Activated CD8-positive, alpha-beta T cell treated with anti-CD3 and anti-CD28 coated beads, Interleukin-2, amount 10 ng/mL, durations not matched to agents 7 days and 5 days (primary cell): ENCODE data around the gene YJU2. TPM values are rescaled to one million over a fixed set of nuclear protein-coding genes. Genes with fewer than 3 reads are reported as not detected.
"Not testable (repeated sequence)": the region's sequence is repeated elsewhere in the genome, so short reads cannot be mapped to it uniquely, and the experiment has no call there.

Experiments used
- ATAC-seq: fragments of 150-1000 bp; cut with Tn5 transposase; one replicate; pipeline ENCODE4 v1.10.0; 2021; ENCODE audit warnings: moderate library complexity
- CTCF ChIA-PET: fragments of 350-600 bp; sonication (Branson Sonifier 250); formaldehyde crosslinking; loops from one replicate; lab custom pipeline; 2021; ENCODE audit warnings: antibody characterized with exemption; lab: Charles Lee
- POLR2A ChIA-PET: fragments of 350-600 bp; sonication (Branson Sonifier 250); formaldehyde crosslinking; loops from one replicate; lab custom pipeline; 2021; ENCODE audit warnings: antibody characterized with exemption; lab: Charles Lee
- DNase-seq: peaks from one replicate; pipeline ENCODE4 v3.0.0-alpha.2; 2020
- H3K27ac Mint-ChIP-seq: one replicate; pipeline ENCODE4 v1.8.0; 2021; ENCODE audit warnings: mild to moderate bottlenecking, mixed read lengths
- H3K27me3 Mint-ChIP-seq: one replicate; pipeline ENCODE4 v1.8.0; 2021; ENCODE audit warnings: low read depth, mixed read lengths
- H3K36me3 Mint-ChIP-seq: one replicate; pipeline ENCODE4 v1.8.0; 2021; ENCODE audit warnings: low read depth, mixed read lengths
- H3K4me1 Mint-ChIP-seq: one replicate; pipeline ENCODE4 v1.8.0; 2021; ENCODE audit warnings: low read depth, mixed read lengths
- H3K4me3 Mint-ChIP-seq: one replicate; pipeline ENCODE4 v1.8.0; 2021; ENCODE audit warnings: mild to moderate bottlenecking, mixed read lengths
- H3K9me3 Mint-ChIP-seq: one replicate; pipeline ENCODE4 v1.8.0; 2022; ENCODE audit warnings: mixed read lengths; ENCODE audit not compliant: insufficient read depth
- total RNA-seq, 2 experiments: library from RNA; stranded (reverse); gene quantifications; one replicate each; pipeline ENCODE4 v1.2.3, GENCODE V29; 2021

The YJU2 gene
- total RNA-seq, 2 experiments from 2014 or later: 24.8 to 26.1 TPM

GRCh38 chr19:4274321-4274686 lies 27.4 kb downstream of the YJU2 start:
- ATAC-seq: not testable (repeated sequence)

DNA sequence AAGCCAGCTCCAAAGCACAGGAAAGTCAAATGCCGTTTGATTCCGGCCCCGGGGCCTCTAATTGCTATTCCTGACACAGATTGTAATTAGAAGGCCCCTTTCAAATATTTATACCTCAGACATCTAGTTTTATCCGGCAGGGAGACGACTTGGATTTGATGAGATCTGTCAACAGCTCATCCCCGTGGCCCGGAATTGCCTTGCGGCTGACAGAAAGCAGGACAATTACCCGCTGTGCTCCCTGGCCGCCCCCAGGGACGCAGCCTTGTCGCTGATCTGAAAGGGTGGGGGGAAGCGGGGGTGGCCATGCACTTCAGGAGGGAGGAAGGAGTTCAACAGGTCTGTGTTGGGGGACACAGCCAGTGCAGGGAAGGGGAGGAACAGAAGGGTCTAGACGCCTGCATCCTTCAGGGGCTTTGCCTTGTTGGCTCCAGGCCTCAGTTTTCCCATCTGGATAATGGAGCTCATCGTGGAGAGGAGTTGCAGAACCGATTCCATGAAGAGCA lies 30.4 kb downstream of the YJU2 start:
- Mint-ChIP-seq H3K4me1 (peaks cover 10% of the 10 kb centered on the region), H3K27me3 (peaks cover 20% of the 10 kb centered on the region), H3K36me3 (peaks cover 3% of the 10 kb centered on the region), H3K9me3 (no peaks in the 10 kb centered on the region), H3K27ac (no peak overlapping the region), H3K4me3 (no peak overlapping the region)
- CTCF ChIA-PET: interaction anchor here (1.2 to 2.2 kb wide), 3 partner anchors 10 to 75 kb away, joined by 5 to 9 read pairs (median 6); no protein-coding TSS in a partner anchor
- DNase-seq (no peak), ATAC-seq (no peak)
- POLR2A ChIA-PET: interaction anchor here (1.0 kb wide), 1 partner anchor 27 kb away, joined by 3 read pairs; the partner anchor contains the start of gene FSD1

More at GRCh38 chr19:4274321-4274686, 27.4 kb downstream of the YJU2 start:
- DNase-seq, H3K4me3 Mint-ChIP-seq, H3K4me1 Mint-ChIP-seq, H3K27ac Mint-ChIP-seq, H3K9me3 Mint-ChIP-seq, CTCF ChIA-PET, H3K27me3 Mint-ChIP-seq: not testable (repeated sequence)
- POLR2A ChIA-PET: interaction anchor here (0.6 to 1.0 kb wide), 2 partner anchors 84 to 197 kb away, joined by 3 read pairs; no protein-coding TSS in a partner anchor
- peaks cover 13% of the 10 kb centered on the region for H3K36me3 Mint-ChIP-seq

DNA sequence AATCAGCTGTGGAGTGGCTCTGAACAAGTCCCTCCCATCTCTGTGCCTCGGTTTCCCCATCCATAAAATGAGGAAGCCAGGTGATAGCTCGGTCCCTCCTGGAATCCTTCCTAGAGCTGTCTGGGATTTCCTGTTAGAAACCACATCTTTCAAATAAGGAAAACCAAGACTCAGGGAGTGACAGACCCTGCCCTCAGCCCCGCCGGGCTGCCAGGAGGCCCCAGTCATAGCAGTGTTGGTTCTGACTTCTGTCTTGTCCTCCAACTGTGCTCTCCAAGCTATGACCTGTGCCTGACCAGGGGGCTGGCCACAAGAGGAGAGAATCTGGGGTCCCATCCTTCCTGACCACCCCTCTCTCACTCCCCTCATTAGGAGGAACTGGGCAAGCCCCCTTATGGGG lies 31.1 kb downstream of the YJU2 start:
- DNase-seq (no peak), ATAC-seq (no peak)
- ChIA-PET CTCF (interaction anchor here (1.2 to 1.4 kb wide), 2 partner anchors 11 to 74 kb away, joined by 5 to 9 read pairs; no protein-coding TSS in a partner anchor), POLR2A (interaction anchor here (1.0 kb wide), 1 partner anchor 26 kb away, joined by 3 read pairs; the partner anchor contains the start of gene FSD1)
- peaks cover 20% of the 10 kb centered on the region for H3K27me3 Mint-ChIP-seq
- H3K9me3 Mint-ChIP-seq: no peaks in the 10 kb centered on the region
- no peak overlapping the region for H3K27ac Mint-ChIP-seq
- peaks cover 10% of the 10 kb centered on the region for H3K4me1 Mint-ChIP-seq
- H3K36me3 Mint-ChIP-seq: peaks cover 2% of the 10 kb centered on the region
- H3K4me3 Mint-ChIP-seq: no peak overlapping the region

- no peak for DNase-seq
- peaks cover 10% of the 10 kb centered on the region for H3K4me1 Mint-ChIP-seq
- CTCF ChIA-PET: interaction anchor here (1.2 to 1.4 kb wide), 3 partner anchors 12 to 74 kb away, joined by 3 to 9 read pairs (median 5); no protein-coding TSS in a partner anchor
- no peak for ATAC-seq
- peaks cover under 1% of the 10 kb centered on the region for H3K36me3 Mint-ChIP-seq
- H3K27me3 Mint-ChIP-seq: peaks cover 20% of the 10 kb centered on the region
- no peaks in the 10 kb centered on the region for H3K9me3 Mint-ChIP-seq
- H3K27ac Mint-ChIP-seq: no peak within 1 kb of the TSS
- H3K4me3 Mint-ChIP-seq: peak within 1 kb of the TSS; percentile 28
- POLR2A ChIA-PET: interaction anchor here (1.0 kb wide), 1 partner anchor 26 kb away, joined by 3 read pairs; the partner anchor contains the start of gene FSD1
Measured at GRCh38 chr19:4278419-4279266, 31.8 kb downstream of the YJU2 start, which contains the start of gene SHD. SHD (plus strand) TSS chr19:4279266; CDS start chr19:4280064, 798 bp downstream.

DNA sequence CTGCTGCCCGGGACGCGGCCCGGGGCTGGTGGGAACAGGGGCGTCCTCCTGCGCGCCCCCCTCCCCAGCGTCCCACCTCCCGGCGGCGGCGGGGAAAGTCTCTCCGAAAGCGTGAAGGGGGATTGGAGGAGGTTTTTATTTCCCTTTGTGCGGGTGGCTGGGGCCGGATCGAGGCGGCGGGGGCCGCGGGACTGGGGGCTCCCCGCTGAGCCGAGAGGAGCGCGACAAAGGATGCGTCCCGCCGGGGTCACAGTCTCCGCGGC lies 32.3 kb downstream of the YJU2 start:
- Mint-ChIP-seq H3K27me3 (peaks cover 20% of the 10 kb centered on the region), H3K36me3 (no peaks in the 10 kb centered on the region), H3K27ac (no peak overlapping the region), H3K4me1 (peaks cover 10% of the 10 kb centered on the region), H3K4me3 (no peak overlapping the region), H3K9me3 (no peaks in the 10 kb centered on the region)
- POLR2A ChIA-PET: no interaction called here
- DNase-seq (no peak), ATAC-seq (no peak)
- CTCF ChIA-PET: interaction anchor here (1.2 kb wide), 1 partner anchor 65 kb away, joined by 3 read pairs; no protein-coding TSS in a partner anchor

DNA sequence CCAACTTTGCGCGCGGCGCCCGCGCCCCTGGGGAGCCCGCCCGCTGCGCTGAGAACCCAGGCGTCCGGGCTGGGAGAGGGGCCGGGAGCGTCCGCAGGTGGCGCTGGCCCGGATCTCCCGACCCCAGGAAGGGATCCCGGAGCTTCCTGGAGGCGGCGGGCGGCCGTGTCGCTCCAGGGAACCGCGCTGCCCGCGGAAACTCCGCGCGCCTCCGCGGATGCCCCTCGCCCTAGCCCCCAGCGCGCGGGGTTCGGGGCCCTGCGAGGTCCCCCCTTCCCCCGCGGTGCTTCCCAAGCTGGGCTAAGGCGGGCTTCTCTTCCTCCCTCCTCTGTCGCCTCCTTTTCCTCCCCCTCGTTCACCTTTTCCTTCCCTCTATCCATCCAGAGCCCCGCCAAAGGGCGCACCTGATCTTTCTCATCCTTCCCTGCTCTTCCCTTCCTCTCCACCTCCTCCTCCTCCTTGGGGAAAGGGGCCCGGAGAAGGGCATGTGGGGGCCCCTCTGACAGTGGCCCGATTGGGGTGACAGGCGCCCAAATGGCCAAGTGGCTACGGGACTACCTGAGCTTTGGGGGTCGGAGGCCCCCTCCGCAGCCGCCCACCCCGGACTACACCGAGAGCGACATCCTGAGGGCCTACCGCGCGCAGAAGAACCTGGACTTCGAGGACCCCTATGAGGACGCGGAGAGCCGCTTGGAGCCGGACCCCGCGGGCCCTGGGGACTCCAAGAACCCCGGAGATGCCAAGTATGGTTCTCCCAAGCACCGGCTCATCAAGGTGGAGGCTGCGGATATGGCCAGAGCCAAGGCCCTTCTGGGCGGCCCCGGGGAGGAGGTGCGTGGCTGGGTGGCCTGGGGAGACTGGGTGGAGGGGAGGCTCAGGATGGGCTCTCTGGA lies 32.9 kb downstream of the YJU2 start:
- DNase-seq (no peak), ATAC-seq (no peak)
- POLR2A ChIA-PET: no interaction called here
- peaks cover 20% of the 10 kb centered on the region for H3K27me3 Mint-ChIP-seq
- no peaks in the 10 kb centered on the region for H3K9me3 Mint-ChIP-seq
- peaks cover 10% of the 10 kb centered on the region for H3K4me1 Mint-ChIP-seq
- H3K27ac Mint-ChIP-seq: no peak overlapping the region
- H3K36me3 Mint-ChIP-seq: no peaks in the 10 kb centered on the region
- CTCF ChIA-PET: interaction anchor here (1.2 kb wide), 1 partner anchor 64 kb away, joined by 3 read pairs; no protein-coding TSS in a partner anchor
- H3K4me3 Mint-ChIP-seq: peak overlapping the region; percentile 28

DNA sequence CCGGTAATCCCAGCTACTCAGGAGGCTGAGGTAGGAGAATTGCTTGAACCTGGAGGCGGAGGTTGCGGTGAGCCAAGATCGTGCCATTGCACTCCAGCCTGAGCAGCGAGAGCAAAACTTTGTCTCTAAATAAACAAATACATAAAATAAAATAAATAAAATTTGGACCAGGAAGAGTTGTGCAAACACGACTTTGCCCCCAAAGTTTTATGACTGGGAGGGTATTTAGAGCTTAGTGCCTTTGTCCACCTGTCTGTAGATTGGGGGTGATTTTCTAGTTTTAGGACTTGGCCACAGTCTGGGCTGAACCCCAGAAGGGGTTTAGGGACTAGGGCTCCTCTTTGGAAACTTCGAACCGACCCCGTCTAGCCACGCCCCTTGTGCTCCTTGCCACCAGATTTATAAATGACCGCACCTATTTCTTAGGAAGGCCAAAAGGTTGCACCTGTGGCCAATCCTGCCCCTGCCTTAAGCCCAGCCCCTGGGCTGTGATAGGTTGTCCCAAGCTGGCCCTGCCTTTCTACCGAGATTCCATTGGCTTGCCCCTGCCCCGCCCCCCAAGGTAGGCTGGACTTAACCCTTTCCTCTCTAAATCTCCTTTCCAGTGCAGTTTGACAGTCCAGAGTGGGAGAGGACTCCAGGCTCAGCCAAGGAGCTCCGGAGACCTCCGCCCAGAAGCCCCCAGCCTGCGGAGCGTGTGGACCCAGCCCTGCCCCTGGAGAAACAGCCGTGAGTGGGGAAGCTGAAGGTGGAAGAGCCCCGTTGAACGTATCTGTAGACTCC lies 37.5 kb downstream of the YJU2 start:
- Mint-ChIP-seq H3K9me3 (no peaks in the 10 kb centered on the region), H3K36me3 (no peaks in the 10 kb centered on the region), H3K4me1 (peaks cover 3% of the 10 kb centered on the region), H3K27me3 (peaks cover 19% of the 10 kb centered on the region), H3K27ac (no peak overlapping the region), H3K4me3 (no peak overlapping the region)
- DNase-seq (no peak), ATAC-seq (no peak)
- CTCF ChIA-PET: interaction anchor here (1.0 kb wide), 1 partner anchor 16 kb away, joined by 4 read pairs; no protein-coding TSS in a partner anchor
- POLR2A ChIA-PET: no interaction called here

GRCh38 chr19:4284974-4285373 lies 38.1 kb downstream of the YJU2 start:
- ATAC-seq: no peak
- no peaks in the 10 kb centered on the region for H3K4me1 Mint-ChIP-seq
- no peaks in the 10 kb centered on the region for H3K36me3 Mint-ChIP-seq
- no peak overlapping the region for H3K4me3 Mint-ChIP-seq
- ChIA-PET CTCF (no interaction called here), POLR2A (no interaction called here)
- H3K27me3 Mint-ChIP-seq: peaks cover 15% of the 10 kb centered on the region
- DNase-seq: no peak
- no peak overlapping the region for H3K27ac Mint-ChIP-seq
- no peaks in the 10 kb centered on the region for H3K9me3 Mint-ChIP-seq

- H3K36me3 Mint-ChIP-seq, H3K27me3 Mint-ChIP-seq, H3K4me3 Mint-ChIP-seq, CTCF ChIA-PET, H3K27ac Mint-ChIP-seq, DNase-seq, ATAC-seq, H3K9me3 Mint-ChIP-seq, POLR2A ChIA-PET, H3K4me1 Mint-ChIP-seq: not testable (repeated sequence)
Measured at GRCh38 chr19:4286141-4286540, 39.3 kb downstream of the YJU2 start.

- peaks cover 2% of the 10 kb centered on the region for H3K27me3 Mint-ChIP-seq
- H3K4me1 Mint-ChIP-seq: no peaks in the 10 kb centered on the region
- DNase-seq (no peak), ATAC-seq (no peak)
- no peak overlapping the region for H3K4me3 Mint-ChIP-seq
- POLR2A ChIA-PET: no interaction called here
- CTCF ChIA-PET: no interaction called here
- H3K36me3 Mint-ChIP-seq: peaks cover 1% of the 10 kb centered on the region
- H3K9me3 Mint-ChIP-seq: no peaks in the 10 kb centered on the region
- H3K27ac Mint-ChIP-seq: no peak overlapping the region
Measured at GRCh38 chr19:4288091-4288777, 41.4 kb downstream of the YJU2 start.
